GM12878 (cell line): ENCODE results near the gene PLGLB2. TPM values are rescaled to one million over a fixed set of nuclear protein-coding genes. Genes with fewer than 3 reads are reported as not detected.

ENCODE experiments used
- polyA plus RNA-seq, 11 experiments: library from polyadenylated mRNA; depleted of rRNA in 4 of 11; unstranded in 6 of 11; stranded (reverse) in 5 of 11; fragments of >200 nt; fragmentation: Nextera tagmentation in 4 of 11; fragmentation: Illumina TruSeq in 1 of 11; extraction: Ambion mirVana in 4 of 11; extraction: Trizol in 1 of 11; gene quantifications; 1 replicate in 1 of 11; 2 replicates in 10 of 11; pipeline versions ENCODE4 v1.2.1 to v1.2.3, GENCODE V29; 2011 to 2016; ENCODE audit warnings: inconsistent platforms in 2 of 11, missing spikeins in 2 of 11, low read depth in 1 of 11
- total RNA-seq, 4 experiments: library from RNA; depleted of rRNA in 3 of 4; stranded (reverse); fragments of >200 nt in 3 of 4; fragmentation: Illumina TruSeq in 1 of 4; extraction: Trizol in 1 of 4; gene quantifications; 2 replicates each; pipeline versions ENCODE4 v1.2.1 to v1.2.3, GENCODE V29; 2013 to 2021

PLGLB2 gene
- total and polyA plus RNA-seq, 10 of the 15 experiments (the other 5 are each of a cell fraction or from before 2014, with no cell fraction given) = 0.25 to 0.73 (median 0.47) TPM; not detected in 4

Other genes starting within 250 kb of the PLGLB2 start
- 1.4 TPM in 1 of 2 replicates, not detected in the other for gene RGPD2, start 77.7 kb downstream of the PLGLB2 start, total RNA-seq (2014; rRNA removed)
- 0.58 and 0.83 TPM in 2 replicates for gene RGPD2, start 77.7 kb downstream of the PLGLB2 start, total RNA-seq (2014; rRNA removed; fragmentation: Illumina TruSeq; extraction: Trizol)
- gene RGPD2, start 77.7 kb downstream of the PLGLB2 start, total RNA-seq (2021) = 0.13 TPM in 1 of 2 replicates, not detected in the other
- gene RGPD2, start 77.7 kb downstream of the PLGLB2 start, polyA plus RNA-seq (2011; rRNA removed) = 0.53 and 0.72 TPM in 2 replicates
- gene RGPD2, start 77.7 kb downstream of the PLGLB2 start, polyA plus RNA-seq (2014; fragmentation: Illumina TruSeq; extraction: Trizol) = not detected in 2 replicates
- gene RGPD2, start 77.7 kb downstream of the PLGLB2 start, polyA plus RNA-seq (2014; fragmentation: Nextera tagmentation; extraction: Ambion mirVana) = under 1 TPM; 0.18 to 0.20 TPM
- 0.22 and 0.38 TPM in 2 replicates for gene RGPD2, start 77.7 kb downstream of the PLGLB2 start, polyA plus RNA-seq (2014; rRNA removed)
- 1 to 10 TPM in 1 of 2 experiments, under 1 TPM in 1; 0.55 to 1.1 TPM for gene RGPD2, start 77.7 kb downstream of the PLGLB2 start, polyA plus RNA-seq (2016; fragmentation: Nextera tagmentation; extraction: Ambion mirVana)